Activated CD4-positive, alpha-beta T cell treated with anti-CD3 and anti-CD28 coated beads, Interleukin-10, Interleukin-2, amounts not matched to agents 100 ng/mL and 50 ng/mL, durations not matched to agents 16 hours and 8 hours (primary cell): ENCODE measurements around the gene EMID1.

Experiments used
- DNase-seq: peaks from one replicate; pipeline ENCODE4 v3.0.0-alpha.2; 2020

The EMID1 gene

DNA sequence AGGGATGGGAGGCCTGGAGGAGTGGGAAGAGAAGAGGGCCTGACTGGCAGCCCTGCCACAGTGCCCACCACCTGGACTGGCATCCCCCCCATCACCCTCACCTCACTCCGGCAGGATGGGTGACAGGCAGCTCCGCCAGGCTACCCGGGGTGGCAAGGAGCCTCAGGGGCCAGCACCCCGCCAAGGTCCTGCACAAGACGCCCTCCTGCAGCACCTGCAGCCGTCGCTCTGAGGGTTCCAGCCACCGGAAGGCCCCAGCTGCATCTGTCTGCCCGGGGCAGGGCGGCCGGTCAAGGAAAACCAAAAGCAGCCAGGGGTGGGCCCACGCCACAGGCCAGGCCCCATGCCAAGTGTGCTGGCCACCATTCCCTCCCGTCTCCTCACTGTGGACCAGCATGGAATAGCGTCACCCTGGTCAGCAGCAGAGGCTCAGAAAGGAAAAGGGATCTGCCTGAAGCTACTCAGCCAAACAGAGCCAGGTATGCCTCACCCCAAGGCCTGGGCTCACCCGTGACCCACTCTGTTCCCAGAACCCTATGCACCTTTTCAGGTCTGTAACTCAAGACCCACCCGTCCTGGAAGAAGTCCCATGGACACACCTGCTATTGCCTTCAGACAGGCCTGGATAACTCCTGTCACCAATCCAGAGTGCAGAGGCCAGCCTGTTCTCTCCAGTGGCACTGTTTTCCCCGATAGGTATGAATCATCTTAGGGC is 55.1 kb downstream of the EMID1 start:
- DNase-seq: no peak

DNA sequence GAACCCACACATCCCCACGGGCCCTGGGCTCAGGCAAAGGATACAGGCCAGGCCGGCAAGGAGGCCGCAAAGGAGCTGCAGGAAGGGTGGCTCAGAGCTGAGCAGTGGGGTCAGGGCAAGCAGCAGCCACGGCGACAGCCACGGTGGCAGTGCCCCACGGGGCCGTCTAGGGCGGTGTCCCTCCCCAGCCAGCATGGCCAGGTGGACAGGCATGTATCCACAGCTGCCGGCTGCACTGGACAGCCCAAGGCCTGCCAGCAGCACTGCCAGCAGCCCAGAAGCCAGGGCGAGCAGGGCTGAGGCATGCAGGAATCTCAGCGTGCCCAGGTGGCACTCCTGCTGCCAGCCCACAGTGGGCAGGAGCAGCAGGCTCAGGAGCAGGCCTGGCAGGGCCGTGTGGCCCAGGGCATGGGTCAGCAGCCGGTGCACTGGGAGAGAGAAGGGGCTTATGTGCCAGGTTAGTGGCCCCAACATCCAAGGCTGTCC is 58.1 kb downstream of the EMID1 start:
- DNase-seq: no peak

DNA sequence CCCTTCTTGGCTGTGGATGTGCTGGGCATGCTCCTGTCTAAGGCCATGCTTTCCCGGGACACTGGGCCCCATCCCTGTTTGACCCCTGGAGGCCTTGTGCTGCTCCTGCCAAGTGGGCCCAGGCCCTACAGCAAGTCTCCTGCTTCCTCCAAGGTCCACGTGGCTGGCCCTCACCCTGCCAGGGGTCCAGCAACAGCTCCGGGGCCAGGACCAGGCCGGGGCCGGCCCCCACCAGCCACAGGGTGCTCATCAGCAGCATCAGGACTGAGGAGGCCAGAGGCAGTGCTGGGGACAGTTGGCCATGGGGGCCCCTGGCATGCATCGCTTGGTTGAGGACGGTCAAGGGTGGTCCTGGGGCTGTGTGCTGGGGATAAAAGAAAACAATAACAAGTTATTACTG is 59.6 kb downstream of the EMID1 start:
- DNase-seq: no peak

DNA sequence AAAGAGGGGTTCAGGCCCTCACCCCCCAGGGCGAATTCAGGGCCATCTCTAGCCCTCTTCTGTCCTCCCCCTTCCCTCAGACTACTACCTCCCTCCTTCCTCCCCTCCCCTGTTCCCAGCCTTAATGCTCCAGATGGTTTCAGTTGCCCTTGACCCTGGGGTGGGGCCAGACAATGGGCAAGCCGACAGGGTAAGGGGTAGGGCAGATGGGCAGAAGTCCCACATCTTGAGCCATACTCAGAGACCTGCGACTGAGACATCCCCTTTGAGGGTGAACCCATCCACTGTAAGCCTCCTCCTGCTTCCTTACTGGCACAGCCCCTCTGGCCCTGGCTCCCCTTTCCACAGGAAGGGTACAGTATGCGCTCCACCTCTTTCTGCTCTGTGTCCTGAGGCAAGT is 60.2 kb downstream of the EMID1 start:
- no peak for DNase-seq

DNA sequence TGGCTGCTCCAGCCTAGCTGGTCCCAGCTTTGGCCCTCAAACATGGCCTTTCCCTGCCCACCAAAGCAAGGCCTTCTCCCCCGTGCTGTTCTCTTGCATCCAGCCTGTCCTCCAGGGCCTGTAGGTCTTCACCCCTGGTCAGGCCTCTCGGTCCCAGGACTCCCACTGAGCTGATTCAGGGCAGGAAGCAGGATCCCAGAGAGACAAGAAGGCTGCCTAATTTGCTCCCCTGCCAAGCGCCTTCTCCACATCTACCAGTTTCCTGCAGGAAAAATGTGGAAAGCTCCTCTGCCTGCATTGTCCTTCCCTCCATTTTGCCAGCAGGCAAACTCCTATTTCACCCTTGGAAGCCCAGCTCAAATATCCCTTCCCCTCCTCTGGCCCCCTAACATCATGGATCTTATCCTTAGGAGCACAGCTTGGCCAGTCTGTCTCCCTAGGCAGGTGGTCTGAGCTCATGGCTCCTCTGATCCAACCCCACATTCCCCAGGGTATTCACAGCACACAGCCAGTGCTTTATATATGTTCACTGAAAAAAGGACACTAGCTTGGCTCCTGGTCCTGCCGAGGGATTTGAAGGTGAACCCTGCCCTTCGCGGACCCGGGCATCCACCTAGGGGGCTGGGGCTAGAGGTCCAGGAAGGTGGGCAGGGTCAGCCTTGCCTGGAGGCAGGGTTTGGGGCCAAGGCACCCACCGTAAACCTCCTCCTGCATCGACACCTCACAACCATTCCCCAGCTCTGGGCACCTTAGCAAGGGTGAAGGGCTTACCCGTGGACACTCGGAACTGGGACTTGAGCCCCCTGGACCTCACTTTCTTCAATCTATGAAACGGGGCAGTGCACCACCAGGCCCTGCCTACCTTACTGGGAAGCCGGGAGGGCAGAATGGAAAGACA is 61.1 kb downstream of the EMID1 start:
- no peak for DNase-seq

DNA sequence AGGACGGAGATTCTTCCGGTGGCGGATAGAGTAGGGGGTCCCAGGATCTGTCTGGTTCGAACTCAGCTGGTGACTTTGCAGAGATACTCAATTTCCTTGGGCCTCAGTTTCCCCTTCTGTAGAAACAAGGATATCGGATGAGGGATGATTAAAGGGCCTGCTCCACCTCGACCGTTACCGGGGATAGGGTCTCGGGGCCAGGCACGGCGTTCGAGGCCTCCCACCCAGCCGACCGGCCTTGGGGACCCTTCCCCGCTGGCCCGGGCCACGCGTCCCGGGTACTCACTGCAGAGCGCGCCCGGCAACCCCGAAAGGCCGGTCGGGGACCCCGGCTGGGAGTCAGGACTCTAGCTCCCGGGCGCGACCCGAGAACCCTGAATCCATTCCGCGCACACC is 61.8 kb downstream of the EMID1 start:
- no peak for DNase-seq

DNA sequence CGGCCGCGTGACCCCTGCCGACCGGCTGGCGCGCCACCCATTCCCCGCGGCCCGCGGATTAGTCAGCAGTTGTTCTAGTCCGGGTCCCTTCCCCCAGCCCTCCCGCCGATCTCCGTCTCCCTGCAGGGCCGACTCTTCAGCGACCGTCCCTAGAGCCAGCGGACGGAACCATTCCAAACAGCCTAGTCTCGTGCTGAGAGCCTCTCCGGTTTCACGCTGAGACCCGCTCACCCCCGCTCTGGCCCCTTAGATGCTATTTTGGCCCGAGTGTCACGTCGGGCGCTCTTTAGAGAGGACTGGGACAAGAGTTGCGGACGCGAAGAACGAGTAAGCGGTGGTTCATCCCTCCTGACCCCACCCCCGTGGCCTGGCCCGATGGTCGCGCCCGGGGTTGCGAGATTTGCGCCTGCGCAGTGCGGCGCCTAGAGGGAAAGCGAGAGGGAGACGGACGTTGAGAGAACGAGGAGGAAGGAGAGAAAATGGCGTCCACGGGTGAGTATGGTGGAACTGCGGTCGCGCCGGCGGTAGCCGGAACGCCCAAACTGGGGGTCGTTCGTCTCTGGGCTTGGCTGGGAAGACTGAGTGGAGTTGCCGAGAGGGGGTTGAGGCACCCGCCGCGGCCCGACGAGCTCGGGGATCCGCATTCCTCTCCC is 62.3 kb downstream of the EMID1 start, which contains the start of the genes EWSR1 and RHBDD3:
Gene EWSR1 (plus strand): TSS at position 411 of the 653 bp plus-strand sequence. CDS start 69 bp downstream, at position 480.
Gene RHBDD3 (minus strand): TSS at position 124 of the 653 bp plus-strand sequence. CDS start 2,355 bp downstream, outside the sequence.
- DNase-seq: peak; percentile 96

DNA sequence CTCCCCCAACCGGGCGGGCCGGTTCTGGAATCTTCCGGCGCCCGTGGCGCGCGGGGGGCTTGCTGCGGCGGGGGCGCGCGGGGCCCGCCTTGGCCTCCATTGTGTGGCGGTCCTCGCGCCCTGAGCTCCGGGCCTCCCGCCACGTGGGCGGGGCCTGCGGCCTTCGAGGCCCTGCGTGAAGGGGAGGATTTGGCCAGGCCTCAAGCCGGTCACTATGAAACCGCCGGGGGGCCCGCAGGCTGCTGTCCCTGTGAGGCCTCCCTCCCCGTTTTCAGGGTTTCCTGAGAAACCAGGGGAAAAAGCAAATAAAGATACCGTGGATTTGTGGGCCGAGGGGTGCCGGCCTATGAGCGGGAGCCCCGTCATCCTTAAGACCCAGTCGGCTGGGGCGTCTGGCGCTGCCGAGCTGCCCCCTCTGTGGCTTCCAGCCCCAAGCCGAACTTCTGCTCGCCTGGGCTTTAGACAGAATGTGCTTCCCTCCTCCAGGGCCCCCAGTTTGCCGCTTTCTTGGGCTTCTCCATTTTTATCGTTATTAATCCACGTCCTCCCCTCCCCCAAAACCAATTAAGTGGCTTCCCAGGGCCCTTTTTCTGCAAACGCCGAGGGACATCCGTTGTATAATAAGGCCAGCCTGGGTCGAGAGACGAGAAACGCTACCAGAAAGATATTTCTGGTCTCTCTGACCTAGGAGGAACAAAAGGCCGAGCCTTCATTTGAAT is 63.0 kb downstream of the EMID1 start:
- DNase-seq: peak; percentile 46

DNA sequence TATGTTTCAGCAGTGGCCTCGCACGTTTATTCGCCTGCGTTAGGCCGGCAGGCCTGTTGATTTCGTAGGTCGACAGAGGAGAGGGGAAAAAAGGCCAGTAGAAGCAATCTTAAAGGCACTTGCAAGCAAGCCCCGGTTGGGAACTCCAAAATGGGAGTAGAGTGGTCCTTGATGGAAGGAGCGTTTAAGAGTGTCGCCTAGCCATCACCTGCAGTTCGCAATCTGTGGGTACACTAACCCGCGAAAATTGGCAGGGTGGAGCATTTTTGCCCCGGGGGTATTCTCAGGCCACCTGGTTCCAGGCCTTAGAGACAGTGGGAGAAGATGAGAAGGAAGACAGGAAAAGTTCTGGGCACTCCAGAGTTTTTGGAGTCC is 63.5 kb downstream of the EMID1 start:
- DNase-seq: no peak

DNA sequence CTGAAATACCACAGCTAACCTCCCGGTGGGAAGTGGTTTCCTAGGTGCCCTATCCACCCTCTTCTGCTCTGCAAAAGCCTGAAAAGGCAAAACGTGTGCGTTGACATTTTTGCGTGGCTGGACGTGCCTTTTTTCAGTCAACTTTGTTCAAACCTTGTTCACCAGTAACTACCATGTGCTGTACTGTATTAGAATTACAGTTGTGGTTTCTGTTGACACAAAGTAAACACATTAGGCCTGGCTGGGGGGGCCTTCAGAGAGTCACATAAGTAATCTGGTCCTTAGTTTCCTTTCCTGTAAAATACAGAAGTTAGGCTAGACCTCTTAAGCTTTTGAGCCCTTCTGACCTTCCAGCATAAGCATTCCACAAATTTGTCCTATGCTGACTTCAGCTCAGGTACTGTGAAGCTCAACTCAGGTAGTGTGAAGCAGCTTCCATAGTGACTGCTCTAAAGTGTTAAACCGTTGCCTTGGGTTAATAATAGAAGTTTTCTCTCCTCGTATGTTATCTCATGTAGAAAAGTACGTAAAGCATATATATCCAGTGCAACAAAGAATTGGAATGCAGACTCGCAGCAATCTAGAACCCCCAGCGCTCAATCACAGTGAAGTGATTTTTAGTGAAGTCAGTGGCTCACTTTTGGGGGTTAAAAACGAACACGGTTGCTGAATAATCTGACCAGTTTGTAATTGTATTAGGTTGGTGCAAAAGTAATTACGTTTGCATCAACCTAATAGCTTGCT is 64.2 kb downstream of the EMID1 start:
- DNase-seq: peak; percentile 38

DNA sequence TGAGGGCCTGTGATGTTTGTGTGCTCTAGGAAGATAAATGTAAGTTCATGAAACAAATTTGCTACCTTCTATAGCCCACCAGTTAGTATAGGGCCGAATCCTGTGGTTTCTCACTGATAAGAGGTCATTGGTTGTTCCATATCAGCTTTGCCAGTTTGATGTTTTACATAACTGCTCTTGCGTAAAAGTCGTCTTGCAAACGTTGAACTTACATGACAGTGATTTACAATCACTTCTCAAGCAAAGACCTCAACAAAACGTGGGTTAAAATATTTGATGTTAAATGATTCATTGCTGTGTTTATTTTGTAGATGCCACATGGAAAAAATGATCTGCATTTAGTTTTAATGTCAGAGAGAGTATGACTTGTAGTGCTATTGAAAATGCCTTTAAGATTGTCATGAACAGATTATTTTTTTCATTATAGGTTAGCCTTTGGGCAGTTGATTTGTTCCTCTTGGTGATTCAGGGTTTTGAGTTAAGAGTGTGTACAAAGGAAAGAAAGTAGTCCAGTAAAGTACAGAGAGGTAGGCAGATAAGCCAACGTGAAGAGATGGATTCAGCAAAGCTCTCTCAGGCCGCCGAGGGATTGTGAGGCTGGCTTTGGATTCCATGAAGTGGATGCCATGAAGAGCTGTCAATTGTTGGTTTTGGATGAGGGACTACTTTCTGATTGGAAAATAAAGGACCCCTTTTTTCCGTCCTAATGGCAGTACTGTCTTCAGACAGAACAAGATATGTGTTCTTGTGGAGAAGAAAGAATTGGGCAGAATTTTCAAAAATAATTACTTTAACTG is 65.0 kb downstream of the EMID1 start:
- DNase-seq: no peak

DNA sequence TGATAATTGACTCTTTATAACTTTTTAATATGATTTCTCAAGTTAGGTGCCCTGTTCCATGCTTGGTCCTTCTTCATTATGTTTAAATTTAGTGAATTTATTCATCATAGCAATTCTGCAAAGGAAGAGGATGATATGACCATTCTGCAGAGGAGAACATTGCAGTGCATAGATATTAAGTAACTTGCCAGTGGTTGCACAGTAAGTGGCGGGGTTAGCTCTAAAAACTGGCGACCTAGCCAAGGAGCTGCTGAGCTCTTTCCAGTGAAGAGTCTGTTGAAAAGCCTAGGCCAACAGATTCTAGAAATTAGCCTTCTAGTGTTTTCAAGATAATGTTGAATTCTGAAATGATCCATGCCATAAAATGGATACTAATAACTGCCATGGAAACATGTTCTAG is 66.9 kb downstream of the EMID1 start:
- no peak for DNase-seq

DNA sequence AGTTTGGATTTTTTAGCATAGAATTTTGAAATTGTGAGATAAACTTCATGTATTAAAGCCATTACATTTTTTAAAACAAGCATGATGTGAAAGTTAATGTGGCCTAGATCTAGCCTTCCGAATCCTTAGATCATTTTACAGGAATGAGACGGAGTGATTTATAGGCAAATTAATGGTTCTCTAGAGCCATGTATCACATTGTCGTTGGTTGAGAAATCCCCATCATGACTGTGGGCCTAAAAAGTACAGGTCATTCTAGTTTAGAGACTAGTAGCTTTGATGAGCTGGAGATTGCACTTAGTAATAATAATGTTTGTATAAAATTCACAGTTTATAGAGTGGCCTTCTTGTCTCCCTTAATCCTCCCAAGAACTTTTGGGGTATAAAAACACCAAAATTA is 69.5 kb downstream of the EMID1 start:
- no peak for DNase-seq

DNA sequence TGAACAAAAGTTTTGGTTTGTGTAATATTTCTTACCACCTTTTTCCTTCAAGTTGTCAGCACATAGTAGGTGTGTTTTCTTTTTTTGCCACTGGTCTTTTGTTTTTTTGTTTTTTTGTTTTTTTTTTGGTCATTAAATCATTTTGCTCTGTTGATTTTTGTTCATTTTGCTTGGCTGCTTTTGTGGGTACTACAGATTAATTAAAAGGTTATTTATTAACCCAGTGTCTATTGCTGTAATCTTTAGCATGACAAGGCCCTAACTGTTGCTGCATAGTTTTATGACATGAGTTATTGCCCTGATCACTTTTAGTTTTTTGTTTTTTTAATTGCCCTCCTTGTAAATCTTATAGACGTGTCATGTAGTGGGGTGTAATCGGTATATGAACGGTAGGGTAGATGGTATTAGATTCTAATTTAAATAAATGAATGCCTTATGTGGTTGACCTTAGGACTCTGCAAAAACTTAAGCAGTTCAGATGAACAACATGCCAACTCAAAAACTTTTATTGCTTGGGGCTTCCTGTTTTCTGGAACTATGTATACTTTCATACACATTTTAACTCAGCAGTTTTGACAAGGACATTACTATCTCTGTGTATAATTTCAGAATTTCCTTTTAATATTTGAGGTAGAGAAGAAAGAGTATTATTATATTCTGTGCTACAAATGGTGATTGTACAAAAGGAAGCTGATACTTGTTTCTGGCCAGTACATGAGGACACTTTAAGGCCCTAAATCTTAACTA is 70.3 kb downstream of the EMID1 start:
- DNase-seq: no peak

DNA sequence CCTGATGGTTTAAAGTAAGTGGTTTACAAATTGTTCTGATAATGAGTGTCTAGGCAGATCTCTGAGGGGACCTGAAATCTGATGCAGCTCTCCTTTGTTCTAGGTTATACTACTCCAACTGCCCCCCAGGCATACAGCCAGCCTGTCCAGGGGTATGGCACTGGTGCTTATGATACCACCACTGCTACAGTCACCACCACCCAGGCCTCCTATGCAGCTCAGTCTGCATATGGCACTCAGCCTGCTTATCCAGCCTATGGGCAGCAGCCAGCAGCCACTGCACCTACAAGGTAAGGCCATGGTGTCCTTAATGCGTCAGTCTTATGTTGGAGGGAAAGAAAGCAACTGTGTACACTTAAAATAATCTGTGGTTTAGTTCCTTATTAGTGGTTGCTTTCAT is 72.2 kb downstream of the EMID1 start:
- no peak for DNase-seq

DNA sequence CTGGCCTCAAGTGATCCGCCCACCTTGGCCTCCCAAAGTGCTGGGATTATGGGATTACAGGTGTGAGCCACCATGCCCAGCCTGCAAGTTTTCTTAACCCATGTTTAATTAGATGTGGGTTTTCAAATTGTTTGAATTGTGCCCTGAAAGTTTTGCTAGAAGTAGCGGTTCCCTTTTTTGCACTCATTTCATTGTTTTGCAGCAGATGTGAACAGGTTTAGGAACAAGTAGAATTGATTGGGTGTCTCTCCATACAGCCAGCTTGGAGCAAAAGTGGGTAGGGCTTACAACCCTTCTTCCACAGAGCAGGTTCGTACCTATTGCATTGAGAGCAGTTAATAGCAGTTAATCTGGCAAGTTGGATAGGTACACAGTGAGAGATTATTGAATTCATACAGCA is 78.5 kb downstream of the EMID1 start:
- no peak for DNase-seq

DNA sequence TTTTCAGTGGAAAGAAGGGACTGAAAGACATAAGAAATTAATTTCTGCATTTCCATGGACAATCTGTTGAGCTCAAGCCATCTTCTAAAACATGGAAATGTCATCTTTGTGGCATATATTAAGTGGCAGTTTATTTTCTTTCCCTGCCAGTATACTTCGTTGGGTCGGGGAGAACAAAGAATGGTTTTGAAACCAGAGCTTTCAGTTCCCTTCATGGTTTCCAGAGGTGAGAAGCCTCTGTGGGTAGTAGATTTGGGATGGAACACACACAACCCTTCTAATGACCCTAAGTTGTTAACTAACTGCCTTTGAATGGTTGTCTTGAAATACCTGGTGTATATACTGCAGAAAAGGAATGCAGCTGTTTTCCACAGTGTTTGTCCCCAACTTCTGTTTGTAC is 83.1 kb downstream of the EMID1 start:
- DNase-seq: no peak

DNA sequence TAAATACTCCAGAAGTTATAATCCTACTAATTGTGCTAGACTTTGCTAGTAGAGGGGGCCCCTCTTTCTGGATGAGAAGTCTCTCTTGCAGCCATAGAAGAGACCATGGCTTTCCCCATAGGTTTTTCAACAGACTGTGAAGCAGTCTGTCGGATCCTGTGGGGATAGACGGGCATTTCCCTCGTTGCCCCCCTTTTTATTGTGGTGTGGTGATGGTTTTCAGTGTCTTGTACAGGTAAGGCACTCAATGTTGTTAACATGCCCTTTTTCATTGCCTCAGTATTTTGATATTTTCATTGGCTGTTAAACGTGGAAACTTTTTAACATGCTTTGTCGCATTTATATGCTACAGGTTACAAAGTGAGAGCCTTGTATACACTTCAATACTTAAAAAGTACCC is 84.4 kb downstream of the EMID1 start:
- DNase-seq: no peak

DNA sequence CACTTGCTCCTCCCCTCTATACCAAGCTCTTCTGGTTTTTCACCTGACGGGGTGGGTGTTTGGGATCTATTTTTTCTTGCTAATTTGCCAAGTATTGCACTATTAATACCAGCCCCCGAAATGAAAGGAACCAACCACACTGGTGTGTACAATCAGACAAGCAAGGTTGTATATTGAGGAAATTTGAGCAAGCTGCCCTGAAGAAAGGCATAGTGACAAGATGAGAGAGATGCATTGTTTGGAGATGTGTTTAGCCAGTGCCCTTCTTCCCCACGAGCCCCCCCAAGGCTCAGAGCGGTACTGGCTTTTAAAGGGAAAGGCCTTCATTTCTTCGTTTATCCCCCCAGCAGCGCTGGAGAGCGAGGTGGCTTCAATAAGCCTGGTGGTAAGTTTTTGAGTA is 85.5 kb downstream of the EMID1 start:
- no peak for DNase-seq

DNA sequence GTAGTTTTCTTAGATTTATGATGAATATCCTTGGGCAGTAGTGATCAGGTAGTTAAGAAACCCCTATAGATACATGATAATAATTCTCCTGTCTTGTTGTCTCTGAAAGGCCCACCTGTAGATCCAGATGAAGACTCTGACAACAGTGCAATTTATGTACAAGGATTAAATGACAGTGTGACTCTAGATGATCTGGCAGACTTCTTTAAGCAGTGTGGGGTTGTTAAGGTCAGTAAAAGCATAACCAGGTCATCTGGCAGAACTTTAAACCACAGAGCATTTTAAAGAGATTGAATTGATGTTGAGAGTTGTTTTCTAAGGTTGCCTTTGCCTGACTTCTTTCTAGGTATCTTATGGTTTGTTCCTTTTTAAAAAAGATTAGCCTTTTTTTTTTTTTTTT is 86.7 kb downstream of the EMID1 start:
- no peak for DNase-seq
